Mononuclear cell (primary cell): Measurements from ENCODE around the gene NMT1. TPM values are rescaled to one million over a fixed set of nuclear protein-coding genes. Genes with fewer than 3 reads are reported as not detected.

Source experiments
- H3K27me3 ChIP-seq: 2 replicates; pipeline ENCODE4 v1.6.0; 2011; ENCODE audit warnings: low read length, control low read depth; ENCODE audit not compliant: insufficient read depth
- H3K4me1 ChIP-seq: 2 replicates; pipeline ENCODE4 v1.5.1; 2011; ENCODE audit warnings: mild to moderate bottlenecking, low read length, control low read depth; ENCODE audit not compliant: insufficient read depth
- H3K4me3 ChIP-seq: 2 replicates; pipeline ENCODE4 v1.5.1; 2011; ENCODE audit warnings: mild to moderate bottlenecking, low read length, moderate library complexity
- H3K9me3 ChIP-seq: 2 replicates; pipeline ENCODE4 v1.5.1; 2011; ENCODE audit warnings: low read depth, mild to moderate bottlenecking, control low read depth, low read length
- total RNA-seq: library from RNA; depleted of rRNA; stranded (reverse); fragments of >200 nt; gene quantifications from one replicate; pipeline ENCODE4 v1.2.3, GENCODE V29; 2012

Gene NMT1
- total RNA-seq = 35.2 TPM

DNA sequence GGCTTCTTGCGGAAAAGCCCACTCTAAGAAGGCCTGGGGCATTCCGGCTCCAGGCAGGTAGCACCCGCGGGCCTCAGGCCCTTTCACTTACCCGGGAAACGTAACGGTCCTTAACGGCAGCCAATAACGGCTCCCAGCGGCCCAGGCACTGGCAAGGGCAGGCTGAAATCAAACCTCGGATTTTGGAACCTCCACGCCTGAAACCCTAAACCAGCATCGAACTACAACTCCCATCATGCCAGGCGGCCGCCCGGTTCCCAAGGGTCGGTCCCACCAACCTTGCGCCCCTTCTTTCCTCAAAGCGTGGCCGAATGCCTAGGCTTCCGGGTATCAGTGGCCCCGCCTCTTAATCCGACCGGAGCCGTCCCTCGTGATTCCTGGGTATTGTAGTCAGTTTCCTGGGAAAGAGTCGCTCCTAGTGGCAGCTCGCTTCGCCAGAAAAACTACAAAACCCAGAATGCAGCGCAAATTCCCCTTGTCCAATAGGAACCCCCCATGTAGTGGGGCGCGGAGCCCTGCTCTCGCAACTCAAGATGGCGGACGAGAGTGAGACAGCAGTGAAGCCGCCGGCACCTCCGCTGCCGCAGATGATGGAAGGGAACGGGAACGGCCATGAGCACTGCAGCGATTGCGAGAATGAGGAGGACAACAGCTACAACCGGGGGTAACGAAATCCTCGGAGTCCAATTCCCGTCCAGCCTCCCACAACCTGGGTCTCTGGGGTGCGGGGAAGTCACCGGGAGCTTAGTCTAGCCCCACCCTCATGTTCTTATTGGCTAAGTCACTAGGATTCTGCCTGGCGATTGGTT, at the start of gene NMT1:
NMT1 (plus strand) TSS at position 521 of the 809 bp plus-strand sequence; CDS start at position 534, 13 bp downstream.
- Histone ChIP-seq H3K9me3 (no peaks in the 10 kb centered on the region), H3K4me1 (peaks cover 61% of the 10 kb centered on the region), H3K4me3 (peak within 1 kb of the TSS; percentile 96), H3K27me3 (no peaks in the 10 kb centered on the region)

DNA sequence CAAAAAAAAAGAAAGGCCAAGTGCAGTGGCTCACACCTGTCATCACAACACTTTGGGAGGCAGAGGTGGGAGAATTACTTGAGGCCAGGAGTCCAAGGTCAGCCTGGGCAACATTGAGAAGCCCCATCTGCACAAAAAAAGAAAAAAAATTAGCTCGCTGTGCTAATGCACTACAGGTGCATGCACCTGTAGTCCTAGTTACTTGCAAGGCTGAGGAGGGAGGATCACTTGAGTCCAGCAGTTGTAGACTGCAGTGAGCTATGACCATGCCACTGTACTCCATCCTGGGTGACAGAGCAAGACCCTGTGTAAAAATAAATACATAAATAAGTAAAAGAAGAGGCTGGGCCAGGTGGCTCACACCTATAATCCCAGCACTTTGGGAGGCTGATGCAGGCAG, 49.4 kb upstream of the NMT1 start:
- H3K9me3 ChIP-seq = no peaks in the 10 kb centered on the region
- no peaks in the 10 kb centered on the region for H3K4me1 ChIP-seq
- no peaks in the 10 kb centered on the region for H3K27me3 ChIP-seq

DNA sequence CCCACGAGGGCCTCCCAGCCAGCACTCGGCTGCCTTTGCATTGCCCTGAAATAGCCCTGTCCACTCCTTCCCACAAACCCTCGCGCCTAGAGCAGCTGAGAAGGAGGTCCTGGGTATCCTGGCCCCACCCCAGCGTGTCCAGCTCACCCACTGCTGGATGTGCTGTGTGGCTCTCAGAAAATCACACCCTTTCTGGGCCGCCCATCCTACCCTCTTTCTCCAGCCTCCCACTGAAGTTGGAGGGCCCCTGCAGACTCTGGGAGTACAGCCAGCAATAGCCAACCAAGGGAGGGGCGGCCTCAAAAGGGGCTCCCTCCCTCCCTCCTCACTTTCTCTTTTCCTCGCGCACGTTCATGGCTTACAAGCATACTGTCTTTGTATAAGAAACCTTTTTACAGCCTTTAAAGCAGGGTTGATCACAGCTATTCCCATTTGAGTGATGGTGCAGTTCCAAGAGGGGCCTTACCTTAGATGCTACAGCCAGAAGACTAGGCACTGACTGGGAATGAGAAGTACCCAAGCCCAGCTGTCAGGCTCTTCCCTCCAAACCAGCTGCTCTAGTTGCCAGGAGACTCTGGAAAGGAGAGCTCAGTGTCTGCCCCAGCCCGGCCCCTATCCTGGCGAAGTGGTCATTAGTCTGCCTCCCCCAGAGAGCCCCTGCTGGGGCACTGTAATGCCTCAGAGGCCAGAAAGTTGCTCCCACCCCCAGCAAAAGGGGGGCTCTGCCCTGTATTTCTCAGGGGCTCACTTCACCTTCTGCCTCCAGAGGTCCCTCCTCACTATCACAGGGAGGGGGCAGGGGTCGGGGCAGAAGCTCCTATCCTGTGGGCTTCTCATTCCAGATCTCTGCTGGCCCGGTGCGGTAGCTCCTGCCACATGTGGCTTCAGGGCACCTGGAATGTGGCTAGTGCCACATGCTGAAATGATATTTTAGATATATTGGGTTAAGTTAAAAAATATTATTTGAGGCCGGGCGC, 47.8 kb upstream of the NMT1 start:
- Histone ChIP-seq H3K9me3 (no peaks in the 10 kb centered on the region), H3K4me1 (no peaks in the 10 kb centered on the region), H3K4me3 (no peak overlapping the region), H3K27me3 (peaks cover 8% of the 10 kb centered on the region)

More for the DNA sequence above, 49.4 kb upstream of the NMT1 start:
- no peak overlapping the region for H3K4me3 ChIP-seq

DNA sequence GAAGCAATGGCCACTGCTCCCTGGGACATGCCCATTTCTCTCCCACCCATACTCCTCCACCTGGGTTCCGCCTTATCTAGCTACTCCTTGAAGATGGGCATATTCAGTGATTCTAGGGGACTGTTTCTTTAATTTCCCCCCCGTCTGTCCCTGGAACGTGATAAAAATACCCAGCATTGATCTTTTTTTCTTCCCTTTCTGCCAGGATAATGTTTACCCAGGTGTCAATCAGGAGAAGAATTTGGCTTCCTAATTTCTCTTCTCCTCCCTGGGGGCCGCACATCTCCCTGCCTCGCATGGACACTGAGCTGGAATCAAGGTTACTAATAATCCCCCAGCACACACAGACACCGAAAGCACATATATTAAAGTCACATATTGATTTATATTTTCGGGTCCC, 44.9 kb upstream of the NMT1 start:
- no peaks in the 10 kb centered on the region for H3K9me3 ChIP-seq

DNA sequence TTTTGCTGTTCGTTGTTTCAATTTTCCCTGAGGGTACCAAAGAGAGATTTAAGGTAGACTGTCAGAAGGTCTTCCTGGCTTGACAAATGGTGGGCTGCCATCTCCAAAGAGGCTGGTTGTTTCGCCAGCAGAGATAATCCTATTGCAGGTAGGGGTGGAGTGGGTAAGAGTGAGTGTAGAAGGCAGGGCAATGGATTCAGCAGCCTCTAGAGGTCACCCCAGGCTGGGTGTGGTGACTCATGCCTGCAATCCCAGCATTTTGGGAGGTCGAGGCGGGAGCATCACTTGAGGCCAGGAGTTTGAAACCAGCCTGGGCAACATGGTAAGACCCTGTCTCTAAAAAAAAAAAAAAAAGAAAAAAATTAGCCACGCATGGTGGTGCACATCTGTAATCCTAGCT, 44.3 kb upstream of the NMT1 start:
- no peaks in the 10 kb centered on the region for H3K9me3 ChIP-seq
- no peak overlapping the region for H3K4me3 ChIP-seq
- H3K4me1 ChIP-seq = peaks cover 18% of the 10 kb centered on the region
- peaks cover 39% of the 10 kb centered on the region for H3K27me3 ChIP-seq

More for the DNA sequence above, 44.9 kb upstream of the NMT1 start:
- Histone ChIP-seq H3K27me3 (peaks cover 34% of the 10 kb centered on the region), H3K4me3 (no peak overlapping the region), H3K4me1 (peaks cover 12% of the 10 kb centered on the region)

DNA sequence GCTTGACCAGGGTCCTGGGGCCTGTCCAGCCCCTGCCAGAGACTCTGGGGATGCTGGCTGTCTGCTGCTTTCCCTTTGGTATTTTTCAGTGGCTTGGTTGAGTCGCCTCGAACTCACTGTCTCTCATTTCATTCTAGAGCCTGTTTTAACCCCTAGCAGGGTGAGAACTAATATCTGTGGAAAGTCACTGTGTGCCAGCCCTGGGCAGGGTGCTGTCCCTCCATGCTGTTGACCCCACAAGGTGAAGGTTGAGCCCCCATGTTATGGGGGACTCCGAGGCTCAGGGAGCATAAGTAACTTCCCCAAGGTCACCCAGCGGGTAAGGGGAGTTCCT, 42.6 kb upstream of the NMT1 start:
- Histone ChIP-seq H3K4me1 (peaks cover 23% of the 10 kb centered on the region), H3K9me3 (no peaks in the 10 kb centered on the region), H3K4me3 (no peak overlapping the region), H3K27me3 (peaks cover 39% of the 10 kb centered on the region)

DNA sequence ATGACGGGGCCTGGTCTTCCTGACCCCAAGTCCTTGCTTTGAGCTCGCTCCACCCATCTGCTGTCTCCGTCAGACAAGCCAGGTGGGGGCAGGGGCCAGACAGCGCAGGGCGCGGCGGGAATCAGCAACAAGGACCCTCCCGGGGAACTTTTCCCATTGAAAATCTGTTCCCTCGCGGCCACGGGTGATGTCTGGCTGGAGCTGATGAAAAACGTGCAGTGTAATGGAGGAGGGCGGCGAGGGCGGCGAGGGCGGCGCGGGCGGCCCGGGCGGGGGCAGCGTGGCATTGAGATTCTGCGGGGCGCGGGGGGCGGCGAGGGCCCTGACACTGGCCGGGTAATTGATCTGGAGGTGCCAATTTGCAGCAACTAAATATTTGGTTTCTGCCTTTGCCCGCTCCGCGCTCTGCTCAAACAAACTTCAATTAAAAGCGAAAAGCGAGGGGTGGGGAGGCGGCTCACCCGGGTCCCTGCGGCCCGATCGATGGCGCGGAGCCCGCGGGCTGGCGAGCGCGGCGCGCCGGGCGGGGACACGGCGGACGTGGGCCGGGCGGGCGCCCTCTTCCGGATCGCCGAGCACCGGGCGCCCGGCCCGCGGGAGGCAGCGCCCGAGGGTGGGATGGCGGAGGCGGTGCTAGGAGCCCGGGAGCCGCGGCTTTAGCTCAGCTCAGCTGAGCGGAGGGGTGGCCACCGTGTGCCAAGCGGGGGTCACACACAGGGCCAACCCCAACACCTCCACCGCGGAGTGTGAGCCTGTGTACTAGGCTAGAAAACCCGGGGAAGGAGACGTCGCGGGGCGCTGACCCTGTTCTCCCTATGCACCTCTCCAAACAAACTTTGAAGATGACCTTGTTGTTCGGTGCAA, 42.0 kb upstream of the NMT1 start:
- Histone ChIP-seq H3K9me3 (no peaks in the 10 kb centered on the region), H3K4me3 (peak overlapping the region; percentile 13), H3K27me3 (peaks cover 39% of the 10 kb centered on the region), H3K4me1 (peaks cover 23% of the 10 kb centered on the region)

DNA sequence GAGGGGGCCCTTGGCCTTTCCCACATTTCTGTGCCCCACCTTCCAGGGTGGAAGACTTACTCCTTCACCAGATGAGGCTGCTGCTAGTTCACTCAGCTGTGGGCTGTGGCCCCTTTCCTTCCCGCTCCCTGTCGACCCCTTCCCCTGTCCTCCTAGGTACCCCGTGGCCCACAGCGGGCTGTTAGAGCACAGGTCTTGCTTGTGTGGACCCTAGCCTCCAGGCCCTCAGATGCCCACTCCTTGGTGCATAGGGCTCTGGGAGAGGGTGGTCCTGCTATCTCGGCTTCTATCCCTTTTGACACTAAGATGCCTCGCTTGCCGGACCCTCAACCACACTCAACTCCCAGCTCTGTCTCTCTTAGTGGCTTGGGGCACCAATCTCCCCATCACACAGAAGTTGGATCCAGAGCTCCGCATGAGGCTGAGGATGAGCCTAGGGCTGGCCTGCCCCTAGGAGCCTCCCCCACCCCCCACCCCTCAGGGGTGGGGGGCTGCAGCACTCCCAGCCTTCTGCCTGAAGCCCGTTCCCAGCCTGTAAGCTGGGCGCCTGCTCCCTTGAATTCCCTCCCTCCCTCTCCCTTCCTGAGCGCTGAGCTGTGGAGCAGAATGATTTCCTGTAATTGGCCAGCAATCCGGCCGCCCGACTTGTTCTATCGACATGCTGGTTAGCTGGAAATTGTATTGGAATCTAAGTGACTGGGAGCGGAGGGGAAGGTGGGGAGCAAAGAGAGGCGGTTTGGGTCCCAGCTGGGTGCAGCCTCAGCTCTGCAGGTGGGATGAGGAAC, 40.6 kb upstream of the NMT1 start:
- H3K27me3 ChIP-seq = peaks cover 39% of the 10 kb centered on the region
- peaks cover 23% of the 10 kb centered on the region for H3K4me1 ChIP-seq
- no peaks in the 10 kb centered on the region for H3K9me3 ChIP-seq
- no peak overlapping the region for H3K4me3 ChIP-seq

DNA sequence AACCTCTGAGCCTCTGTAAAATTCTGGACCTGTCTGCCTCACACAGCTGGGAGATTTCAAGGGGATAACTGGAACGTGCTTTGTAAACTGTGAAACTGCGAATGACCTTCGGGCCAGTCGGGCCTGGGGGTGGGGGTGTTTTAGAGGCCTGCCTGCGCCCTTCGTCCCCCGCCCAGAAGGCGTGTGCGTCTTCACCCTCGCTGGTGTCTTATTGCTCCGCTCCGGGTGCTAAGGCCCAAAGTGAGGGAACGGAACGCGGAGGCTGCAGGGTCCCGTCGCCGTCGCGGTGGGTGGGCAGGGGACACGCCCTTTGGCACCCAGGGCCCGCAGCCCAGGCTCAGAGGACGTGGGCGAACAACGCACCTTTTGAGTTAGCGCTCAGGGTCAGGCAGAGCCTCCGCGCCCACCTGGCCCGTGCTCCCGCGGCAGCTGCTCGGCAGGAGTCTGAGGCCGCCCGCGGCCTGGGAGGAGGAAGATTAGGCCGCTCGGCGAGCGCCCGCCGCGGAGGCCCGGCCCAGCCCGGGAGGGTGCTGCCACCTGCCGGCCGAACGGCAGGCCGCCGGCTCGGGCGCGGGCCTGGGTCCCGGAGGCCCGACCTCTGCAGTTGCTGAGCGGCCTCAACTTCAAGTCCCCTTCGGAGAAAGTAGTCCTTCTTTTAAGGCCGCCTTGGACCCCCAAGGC, 39.4 kb upstream of the NMT1 start:
- peaks cover 23% of the 10 kb centered on the region for H3K4me1 ChIP-seq
- H3K4me3 ChIP-seq = peak overlapping the region; percentile 0
- H3K9me3 ChIP-seq = no peaks in the 10 kb centered on the region
- H3K27me3 ChIP-seq = peaks cover 39% of the 10 kb centered on the region

DNA sequence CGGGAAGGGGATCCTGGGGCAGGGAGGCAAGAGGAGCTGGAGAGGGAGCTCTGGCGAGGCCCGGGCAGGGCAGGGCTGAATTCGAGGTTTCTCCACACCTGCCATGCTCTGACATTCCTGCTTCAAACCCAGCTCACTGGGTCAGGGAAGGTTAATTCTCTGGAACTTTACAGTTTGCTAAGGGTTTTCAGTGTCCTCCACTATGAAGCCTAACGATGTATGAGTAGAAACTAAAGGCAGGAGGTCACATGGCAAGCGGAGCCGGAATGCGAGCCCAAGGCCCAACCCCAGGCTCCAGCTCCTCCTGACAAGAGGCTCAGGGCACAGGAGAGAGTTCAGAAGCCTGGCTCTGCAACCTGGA, 38.8 kb upstream of the NMT1 start:
- Histone ChIP-seq H3K27me3 (peaks cover 39% of the 10 kb centered on the region), H3K4me3 (no peak overlapping the region), H3K4me1 (peaks cover 23% of the 10 kb centered on the region), H3K9me3 (no peaks in the 10 kb centered on the region)

DNA sequence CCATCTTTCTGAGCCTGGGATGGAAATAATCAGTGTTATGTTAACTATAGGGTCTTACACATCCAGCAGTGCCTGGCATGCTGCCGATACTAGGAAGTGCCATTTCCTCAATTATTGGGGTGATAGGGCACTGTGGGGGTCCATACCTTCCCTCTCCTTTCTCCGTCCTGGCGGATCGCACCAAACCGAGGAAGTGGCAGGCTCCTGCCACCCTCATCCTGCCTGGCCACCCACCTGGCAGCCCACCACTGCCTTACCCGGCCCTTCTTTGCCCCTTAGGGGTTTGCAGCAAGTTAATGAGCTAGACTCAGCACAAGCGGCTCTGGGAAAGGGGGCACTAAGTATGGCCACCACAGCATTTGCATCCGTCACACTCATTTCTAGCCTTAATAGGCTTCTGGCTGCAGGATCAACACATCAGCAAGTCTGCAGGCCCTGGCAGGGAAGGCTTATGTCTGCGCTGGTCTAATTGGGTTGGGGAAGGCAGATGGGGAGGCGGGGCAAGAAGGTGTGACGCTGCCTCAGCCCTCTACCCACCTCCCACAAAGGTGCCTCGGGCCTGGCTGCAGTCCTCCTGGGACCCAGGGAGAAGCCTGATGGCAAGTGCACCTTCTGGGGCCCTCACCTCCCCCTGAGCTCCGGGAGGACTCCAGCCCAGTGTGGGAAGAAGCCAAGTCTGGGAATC, 38.3 kb upstream of the NMT1 start:
- H3K4me1 ChIP-seq = peaks cover 23% of the 10 kb centered on the region
- no peak overlapping the region for H3K4me3 ChIP-seq
- peaks cover 36% of the 10 kb centered on the region for H3K27me3 ChIP-seq
- H3K9me3 ChIP-seq = no peaks in the 10 kb centered on the region

DNA sequence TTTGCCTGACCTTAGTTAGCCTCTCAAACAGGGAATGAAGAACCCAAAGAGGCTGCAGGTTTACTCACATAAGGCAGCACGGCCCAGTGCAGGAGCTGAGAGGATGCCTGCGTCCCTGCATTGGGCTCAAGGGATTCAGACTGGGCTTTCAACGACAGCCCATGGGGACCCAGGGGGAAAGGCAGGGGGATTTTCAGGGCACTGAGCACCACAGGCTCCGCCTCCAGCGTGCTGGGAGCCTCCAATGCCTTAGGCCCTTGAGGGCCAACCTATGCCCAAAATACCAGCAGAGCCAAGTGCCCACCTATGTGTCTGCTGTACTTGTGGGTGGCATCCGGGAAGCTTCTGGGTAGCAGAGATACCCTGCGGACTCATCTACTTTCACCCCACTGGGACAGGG, 32.0 kb upstream of the NMT1 start:
- no peaks in the 10 kb centered on the region for H3K4me1 ChIP-seq
- H3K27me3 ChIP-seq = no peaks in the 10 kb centered on the region
- no peaks in the 10 kb centered on the region for H3K9me3 ChIP-seq
- no peak overlapping the region for H3K4me3 ChIP-seq

DNA sequence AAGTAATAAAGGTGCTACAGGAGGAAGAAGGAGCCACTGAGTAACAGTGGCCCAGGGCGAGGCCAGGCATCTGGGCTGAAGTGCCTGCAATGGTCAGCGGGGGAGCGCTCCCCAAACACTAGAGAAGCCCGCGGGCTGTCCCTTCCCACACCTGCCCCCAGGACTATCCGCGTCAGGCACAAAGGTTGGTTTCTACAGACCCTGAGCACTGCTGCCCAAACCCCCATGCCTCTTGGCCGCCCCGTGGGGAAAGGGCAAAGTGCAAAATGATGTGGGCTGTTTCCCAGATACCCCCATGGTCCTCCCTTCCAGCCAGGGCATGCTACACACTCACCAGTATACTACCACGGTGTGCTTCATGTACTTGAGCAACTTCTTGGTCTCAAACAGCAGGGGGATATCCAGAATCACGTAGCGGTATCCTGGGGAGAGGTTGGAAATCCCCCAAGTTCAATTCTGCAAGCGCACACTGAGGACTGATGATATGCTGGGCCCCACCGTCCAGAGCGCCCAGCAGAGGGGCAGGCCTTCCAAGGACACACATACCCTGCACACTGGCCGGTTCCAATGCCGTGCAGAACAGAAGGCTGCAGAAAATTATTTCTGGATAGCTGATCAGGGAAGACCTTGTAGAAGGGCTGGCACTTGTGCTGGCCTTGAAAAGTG, 31.2 kb upstream of the NMT1 start:
- Histone ChIP-seq H3K9me3 (no peaks in the 10 kb centered on the region), H3K4me1 (no peaks in the 10 kb centered on the region), H3K27me3 (no peaks in the 10 kb centered on the region), H3K4me3 (no peak overlapping the region)
